Coronary artery (tissue), 2 donors: ENCODE measurements around the gene SDE2.
"Not testable (repeated sequence)": the region's sequence is repeated elsewhere in the genome, so short reads cannot be mapped to it uniquely, and the experiment has no call there.

Experiments
- DNase-seq: peaks from one replicate; pipeline ENCODE4 v3.0.0-alpha.2; 2017; ENCODE audit warnings: low spot score
- H3K27ac ChIP-seq, 2 donors: fragments of 200-600 bp; sonication (generic); one replicate each; pipeline ENCODE4 v1.5.1; 2016 to 2019
- H3K4me3 ChIP-seq: fragments of 200-600 bp; sonication (generic); 2 replicates; pipeline ENCODE4 v1.5.1; 2016; ENCODE audit warnings: mild to moderate bottlenecking, moderate library complexity
- TF ChIP-seq, protein P1 (sequence below): fragments of 200-600 bp; sonication (generic); IDR thresholded peaks from one replicate; pipeline ENCODE4 v1.5.1; 2019; ENCODE audit warnings: antibody characterized with exemption

Gene SDE2

GRCh38 chr1:225974454-225974853 is 24.7 kb downstream of the SDE2 start:
- no peak for DNase-seq
- TF ChIP-seq, protein P1, sequence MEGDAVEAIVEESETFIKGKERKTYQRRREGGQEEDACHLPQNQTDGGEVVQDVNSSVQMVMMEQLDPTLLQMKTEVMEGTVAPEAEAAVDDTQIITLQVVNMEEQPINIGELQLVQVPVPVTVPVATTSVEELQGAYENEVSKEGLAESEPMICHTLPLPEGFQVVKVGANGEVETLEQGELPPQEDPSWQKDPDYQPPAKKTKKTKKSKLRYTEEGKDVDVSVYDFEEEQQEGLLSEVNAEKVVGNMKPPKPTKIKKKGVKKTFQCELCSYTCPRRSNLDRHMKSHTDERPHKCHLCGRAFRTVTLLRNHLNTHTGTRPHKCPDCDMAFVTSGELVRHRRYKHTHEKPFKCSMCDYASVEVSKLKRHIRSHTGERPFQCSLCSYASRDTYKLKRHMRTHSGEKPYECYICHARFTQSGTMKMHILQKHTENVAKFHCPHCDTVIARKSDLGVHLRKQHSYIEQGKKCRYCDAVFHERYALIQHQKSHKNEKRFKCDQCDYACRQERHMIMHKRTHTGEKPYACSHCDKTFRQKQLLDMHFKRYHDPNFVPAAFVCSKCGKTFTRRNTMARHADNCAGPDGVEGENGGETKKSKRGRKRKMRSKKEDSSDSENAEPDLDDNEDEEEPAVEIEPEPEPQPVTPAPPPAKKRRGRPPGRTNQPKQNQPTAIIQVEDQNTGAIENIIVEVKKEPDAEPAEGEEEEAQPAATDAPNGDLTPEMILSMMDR = no peak
- no peak overlapping the region for H3K4me3 ChIP-seq
- no peak overlapping the region for H3K27ac ChIP-seq

DNA sequence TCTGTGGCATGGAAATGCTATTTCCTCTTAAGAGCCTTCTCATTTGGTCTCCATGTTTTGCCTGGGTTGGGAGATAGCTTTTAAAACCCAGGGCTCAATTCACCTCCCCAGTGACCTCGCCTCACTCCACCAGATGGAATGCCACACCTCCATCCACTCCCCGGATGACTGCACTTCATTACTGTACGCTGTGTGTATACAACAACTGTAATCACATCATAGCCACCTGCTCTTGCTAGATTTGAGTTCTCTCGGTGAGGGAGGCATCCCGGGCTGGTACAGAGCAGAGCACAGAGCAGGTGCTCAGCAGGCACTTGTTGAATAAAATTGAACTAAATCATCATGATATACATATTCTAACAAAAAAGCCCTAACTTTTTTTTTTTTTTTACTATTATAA is 26.0 kb downstream of the SDE2 start:
- TF ChIP-seq, protein P1 = no peak
- Histone ChIP-seq H3K27ac (no peak overlapping the region), H3K4me3 (no peak overlapping the region)
- DNase-seq = no peak

DNA sequence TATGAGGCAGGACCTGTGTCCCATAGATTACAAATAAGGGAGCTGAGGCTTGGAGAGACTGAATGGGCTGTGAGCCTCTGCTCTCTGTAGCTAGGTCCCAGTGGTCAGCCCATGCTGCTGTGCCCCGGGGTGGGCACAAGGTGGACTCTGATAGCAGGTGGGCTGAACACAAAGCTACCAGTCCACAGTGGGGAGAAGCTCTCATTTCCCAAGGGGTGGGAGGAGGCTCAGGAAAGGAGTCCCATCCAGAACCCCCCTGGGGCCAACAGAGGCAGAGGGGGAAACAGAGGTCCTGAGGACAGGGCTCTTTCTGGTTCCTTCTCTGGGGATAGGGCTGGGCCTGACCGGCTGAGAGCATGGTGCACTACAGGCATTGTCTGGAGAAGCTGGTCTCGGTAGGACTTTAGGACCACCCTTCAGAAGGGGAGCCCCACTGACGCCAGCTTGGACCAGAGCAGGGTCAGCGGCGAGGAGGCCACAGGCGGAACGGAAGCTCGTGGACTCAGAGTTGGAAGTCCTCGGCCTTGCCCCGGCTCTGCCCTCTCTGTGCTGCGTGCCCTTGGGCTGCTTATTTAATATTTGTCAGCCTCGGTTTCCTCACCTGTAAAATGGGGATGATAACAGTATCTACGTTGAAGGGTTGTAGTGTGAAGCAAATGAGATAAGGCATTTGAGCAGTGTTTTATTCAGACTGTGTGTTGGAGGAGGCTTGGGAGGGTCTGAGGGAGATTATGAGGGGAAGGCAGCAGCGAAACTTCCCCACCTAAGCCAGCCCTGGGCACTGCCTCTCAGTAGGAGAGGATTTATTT is 26.6 kb downstream of the SDE2 start:
- no peak overlapping the region for H3K27ac ChIP-seq
- TF ChIP-seq, protein P1 = no peak
- no peak overlapping the region for H3K4me3 ChIP-seq
- no peak for DNase-seq

DNA sequence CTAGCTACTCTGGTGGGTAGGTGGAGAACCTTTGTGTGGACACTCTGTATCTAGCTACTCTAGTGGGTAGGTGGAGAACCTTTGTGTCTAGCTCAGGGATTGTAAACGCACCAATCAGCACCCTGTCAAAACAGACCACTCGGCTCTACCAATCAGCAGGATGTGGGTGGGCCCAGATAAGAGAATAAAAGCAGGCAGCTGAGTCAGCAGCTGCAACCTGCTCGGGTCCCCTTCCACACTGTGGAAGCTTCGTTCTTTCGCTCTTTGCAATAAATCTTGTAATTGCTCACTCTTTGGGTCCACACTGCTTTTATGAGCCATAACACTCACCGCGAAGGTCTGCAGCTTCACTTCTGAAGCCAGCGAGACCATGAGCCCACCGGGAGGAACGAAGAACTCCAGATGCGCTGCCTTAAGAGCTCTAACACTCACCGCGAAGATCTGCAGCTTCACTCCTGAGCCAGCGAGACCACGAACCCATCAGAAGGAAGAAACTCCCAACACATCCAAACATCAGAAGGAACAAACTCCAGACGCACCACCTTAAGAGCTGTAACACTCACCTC is 28.5 kb downstream of the SDE2 start:
- H3K4me3 ChIP-seq, H3K27ac ChIP-seq, DNase-seq: not testable (repeated sequence)

- not testable (repeated sequence) for DNase-seq, H3K4me3 ChIP-seq, H3K27ac ChIP-seq
Observed at GRCh38 chr1:225969751-225970150, 29.4 kb downstream of the SDE2 start.

DNA sequence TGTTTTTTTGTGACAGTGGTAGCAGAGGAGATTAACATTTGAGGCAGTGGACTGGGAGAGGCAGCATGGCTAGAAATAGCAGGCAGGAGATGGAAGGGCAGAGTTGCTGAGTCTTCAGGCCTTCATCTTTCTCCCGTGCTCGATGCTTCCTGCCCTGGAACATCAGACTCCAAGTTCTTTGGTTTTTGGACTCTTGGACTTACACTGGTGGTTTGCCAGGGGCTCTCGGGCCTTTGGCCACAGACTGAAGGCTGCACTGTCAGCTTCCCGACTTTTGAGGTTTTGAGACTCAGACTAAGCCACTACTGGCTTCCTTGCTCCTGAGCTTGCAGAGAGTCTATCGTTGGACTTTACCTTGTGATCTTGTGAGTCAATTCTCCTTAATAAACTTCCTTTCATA is 33.9 kb downstream of the SDE2 start:
- TF ChIP-seq, protein P1 = no peak
- no peak overlapping the region for H3K4me3 ChIP-seq
- no peak for DNase-seq
- no peak overlapping the region for H3K27ac ChIP-seq

DNA sequence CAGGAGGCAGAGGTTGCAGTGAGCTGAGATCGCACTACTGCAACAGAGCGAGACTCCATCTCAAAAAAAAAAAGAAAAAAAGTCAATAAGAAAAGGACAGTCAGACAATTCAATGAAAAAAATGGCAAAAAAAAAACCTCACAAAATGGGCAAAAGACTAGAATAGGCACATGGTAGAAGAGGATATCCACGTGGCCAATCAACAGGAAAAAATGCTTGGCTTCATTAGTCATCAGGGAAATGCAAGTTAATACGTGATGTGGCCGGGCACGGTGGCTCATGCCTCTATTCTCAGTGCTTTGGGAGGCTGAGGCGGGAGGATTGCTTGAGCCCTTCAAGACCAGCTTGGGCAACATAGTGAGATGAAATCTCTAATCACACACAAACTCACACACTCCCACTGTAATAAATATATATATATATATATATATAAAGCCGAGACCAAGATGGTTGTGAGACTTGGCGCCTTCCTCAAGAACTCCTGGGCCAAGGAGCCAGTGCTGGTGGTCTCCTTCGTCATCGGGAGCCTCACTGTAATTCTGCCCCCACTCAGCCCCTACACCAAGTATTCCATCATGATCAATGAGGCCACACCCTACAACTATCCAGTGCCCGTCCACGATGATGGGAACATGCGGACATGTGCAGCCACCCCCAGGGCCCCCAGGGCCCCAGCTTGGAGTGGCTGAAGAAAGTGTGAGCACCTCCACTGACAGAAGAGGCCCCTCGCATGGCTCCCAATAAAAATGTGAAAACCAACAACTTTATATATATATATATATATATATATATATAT is 35.2 kb downstream of the SDE2 start:
- TF ChIP-seq, protein P1 = no peak
- no peak overlapping the region for H3K27ac ChIP-seq
- DNase-seq = no peak

More for the DNA sequence above, 35.2 kb downstream of the SDE2 start:
- H3K4me3 ChIP-seq = no peak overlapping the region
